Neural cell (in vitro differentiated cells): Measurements from ENCODE around the gene UMODL1. TPM values are rescaled to one million over a fixed set of nuclear protein-coding genes. Genes with fewer than 3 reads are reported as not detected.

Experiments
- H2AFZ ChIP-seq: fragments of 200-600, 300-800 bp; sonication (generic), shearing (Covaris generic); 2 replicates; pipeline ENCODE4 v1.6.0; 2014; ENCODE audit warnings: low read depth, mild to moderate bottlenecking, antibody characterized with exemption, low read length, moderate library complexity
- H3F3A ChIP-seq: fragments of 200-600 bp; shearing (Covaris generic); 2 replicates; pipeline ENCODE4 v1.6.1; 2016; ENCODE audit warnings: mild to moderate bottlenecking, moderate library complexity, mixed read lengths, antibody characterized with exemption, low read length; ENCODE audit not compliant: insufficient read depth, poor library complexity, severe bottlenecking
- H3K27ac ChIP-seq: fragments of 200-600, 300-800 bp; sonication (generic), shearing (Covaris generic); 2 replicates; pipeline ENCODE4 v1.5.1; 2014; ENCODE audit warnings: mild to moderate bottlenecking, low read length, moderate library complexity
- H3K27me3 ChIP-seq: fragments of 300-800, 200-600 bp; sonication (generic), shearing (Covaris generic); 2 replicates; pipeline ENCODE4 v1.6.0; 2014; ENCODE audit warnings: mild to moderate bottlenecking, low read depth, low read length, moderate library complexity; ENCODE audit not compliant: insufficient read depth
- H3K36me3 ChIP-seq: fragments of 300-800, 200-600 bp; sonication (generic), shearing (Covaris generic); 2 replicates; pipeline ENCODE4 v1.5.1; 2014; ENCODE audit warnings: mild to moderate bottlenecking, antibody characterized with exemption, low read length, moderate library complexity; ENCODE audit not compliant: insufficient read depth
- H3K4me2 ChIP-seq: fragments of 300-800, 200-600 bp; sonication (generic), shearing (Covaris generic); 2 replicates; pipeline ENCODE4 v1.6.0; 2014; ENCODE audit warnings: mild to moderate bottlenecking, low read length
- H3K4me3 ChIP-seq: fragments of 300-800, 200-600 bp; sonication (generic), shearing (Covaris generic); 2 replicates; pipeline ENCODE4 v1.5.1; 2014; ENCODE audit warnings: mild to moderate bottlenecking, low read length, moderate library complexity
- H3K79me2 ChIP-seq: fragments of 200-600 bp; shearing (Covaris generic); replicated peaks from 2 replicates; pipeline ENCODE4 v1.6.0; 2014; ENCODE audit warnings: mild to moderate bottlenecking, low read length, moderate library complexity; ENCODE audit not compliant: insufficient read depth
- H3K9ac ChIP-seq: fragments of 300-800, 200-600 bp; sonication (generic), shearing (Covaris generic); 2 replicates; pipeline ENCODE4 v1.6.1; 2016; ENCODE audit warnings: mild to moderate bottlenecking, low read length, mixed read lengths
- H3K9me2 ChIP-seq: fragments of 200-600 bp; shearing (Covaris generic); 2 replicates; pipeline ENCODE4 v1.6.1; 2016; ENCODE audit warnings: mild to moderate bottlenecking, low read length, mixed read lengths; ENCODE audit not compliant: insufficient read depth
- H3K9me3 ChIP-seq: fragments of 200-600, 300-800 bp; sonication (generic), shearing (Covaris generic); 2 replicates; pipeline ENCODE4 v1.6.1; 2016; ENCODE audit warnings: mild to moderate bottlenecking, mixed run types, low read length, moderate library complexity, mixed read lengths
- H4K20me1 ChIP-seq: fragments of 200-600 bp; shearing (Covaris generic); 2 replicates; pipeline ENCODE4 v1.6.1; 2016; ENCODE audit warnings: mild to moderate bottlenecking, mixed run types; ENCODE audit not compliant: insufficient read depth
- CTCF ChIP-seq: fragments of 450-650 bp; IDR thresholded peaks from 2 replicates; pipeline ENCODE4 v1.5.1; 2014; ENCODE audit warnings: antibody characterized with exemption, mild to moderate bottlenecking, moderate library complexity; ENCODE audit not compliant: poor library complexity, severe bottlenecking
- EP300 ChIP-seq: fragments of 450-650 bp; conservative IDR thresholded peaks from 2 replicates; pipeline ENCODE4 v1.6.1; 2014; ENCODE audit warnings: antibody characterized with exemption, mild to moderate bottlenecking, moderate library complexity; ENCODE audit not compliant: poor library complexity, severe bottlenecking
- EZH2 ChIP-seq: fragments of 200-600, 300-800 bp; shearing (Covaris generic), sonication (generic); IDR thresholded peaks from 2 replicates; pipeline ENCODE4 v1.6.1; 2014; ENCODE audit warnings: antibody characterized with exemption, low read length, borderline replicate concordance, mild to moderate bottlenecking; ENCODE audit not compliant: insufficient read depth, poor library complexity, severe bottlenecking
- MXI1 ChIP-seq: fragments of 450-650 bp; conservative IDR thresholded peaks from 2 replicates; pipeline ENCODE4 v1.6.1; 2014; ENCODE audit warnings: antibody characterized with exemption, mild to moderate bottlenecking; ENCODE audit not compliant: poor library complexity, severe bottlenecking
- POLR2AphosphoS5 ChIP-seq: IDR thresholded peaks from 2 replicates; pipeline ENCODE4 v1.6.1; 2012
- RAD21 ChIP-seq: fragments of 450-650 bp; conservative IDR thresholded peaks from 2 replicates; pipeline ENCODE4 v1.6.1; 2014; ENCODE audit warnings: antibody characterized with exemption, mild to moderate bottlenecking, moderate library complexity
- REST ChIP-seq: IDR thresholded peaks from 2 replicates; pipeline ENCODE4 v1.6.1; 2012; ENCODE audit warnings: borderline replicate concordance
- SMC3 ChIP-seq: fragments of 450-650 bp; conservative IDR thresholded peaks from 2 replicates; pipeline ENCODE4 v1.6.1; 2014; ENCODE audit warnings: antibody characterized with exemption, mild to moderate bottlenecking, moderate library complexity; ENCODE audit not compliant: poor library complexity
- TAF1 ChIP-seq: IDR thresholded peaks from 2 replicates; pipeline ENCODE4 v1.6.1; 2012; ENCODE audit warnings: low read depth
- polyA plus RNA-seq: library from polyadenylated mRNA; depleted of rRNA; stranded (reverse); fragments of >200 nt; gene quantifications from 2 replicates; pipeline ENCODE4 v1.2.3, GENCODE V29; 2014

Gene UMODL1
- polyA plus RNA-seq, 1 donor from 2014 or later = 0.11 TPM

GRCh38 chr21:42086969-42087368 lies 15.9 kb downstream of the UMODL1 start:
- no peaks in the 10 kb centered on the region for H3K9me2 ChIP-seq

DNA sequence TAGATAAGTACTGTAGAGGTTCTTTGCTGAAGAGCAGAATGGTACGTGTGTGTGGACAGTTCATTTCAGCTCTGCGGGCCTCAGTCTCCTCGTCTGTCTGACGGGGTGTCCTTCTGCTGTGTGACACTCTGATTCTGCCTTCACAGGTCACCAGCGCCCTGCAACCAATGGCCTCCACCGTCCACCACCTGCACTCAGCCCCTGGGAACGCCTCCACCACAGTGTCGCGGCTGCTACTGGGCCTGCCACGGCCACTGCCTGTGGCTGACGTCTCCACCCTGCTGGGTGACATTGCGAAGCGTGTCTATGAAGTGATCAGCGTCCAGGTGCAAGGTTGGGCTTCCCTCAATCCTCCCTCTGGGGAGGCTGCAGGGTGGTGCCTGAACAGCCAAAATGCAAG lies 17.0 kb downstream of the UMODL1 start:
- Histone ChIP-seq H3K79me2 (no peaks in the 10 kb centered on the region), H3K9me3 (no peaks in the 10 kb centered on the region), H2AFZ (no peak overlapping the region), H4K20me1 (no peaks in the 10 kb centered on the region), H3K27ac (no peak overlapping the region), H3K36me3 (no peaks in the 10 kb centered on the region), H3F3A (no peaks in the 10 kb centered on the region), H3K4me3 (no peak overlapping the region), H3K9me2 (no peaks in the 10 kb centered on the region), H3K9ac (no peak overlapping the region), H3K27me3 (no peaks in the 10 kb centered on the region), H3K4me2 (no peak overlapping the region)
- TF ChIP-seq SMC3 (no peak), MXI1 (no peak), POLR2AphosphoS5 (no peak), EZH2 (no peak), EP300 (no peak), CTCF (no peak), RAD21 (no peak)

More at GRCh38 chr21:42086969-42087368, 15.9 kb downstream of the UMODL1 start:
- Histone ChIP-seq H3F3A (no peaks in the 10 kb centered on the region), H3K9ac (no peak overlapping the region), H4K20me1 (no peaks in the 10 kb centered on the region), H3K9me3 (no peaks in the 10 kb centered on the region), H3K4me2 (no peak overlapping the region), H3K36me3 (no peaks in the 10 kb centered on the region), H3K4me3 (no peak overlapping the region), H3K79me2 (no peaks in the 10 kb centered on the region), H2AFZ (no peak overlapping the region), H3K27me3 (no peaks in the 10 kb centered on the region), H3K27ac (no peak overlapping the region)
- TF ChIP-seq REST (no peak), RAD21 (no peak), EZH2 (no peak), SMC3 (no peak), EP300 (no peak), POLR2AphosphoS5 (no peak), CTCF (no peak), TAF1 (no peak), MXI1 (no peak)
